GM19324 (cell line): ENCODE measurements around the gene RAD21L1.

Experiments used
- ATAC-seq: cut with Tn5 transposase; IDR thresholded peaks from one replicate; pipeline ENCODE4 v1.9.1; 2021; ENCODE audit warnings: mild to moderate bottlenecking, moderate library complexity; ENCODE audit not compliant: unreplicated experiment, low FRiP score

RAD21L1 gene

GRCh38 chr20:1267809-1268374 is 42.0 kb downstream of the RAD21L1 start:
- ATAC-seq, result no peak

DNA sequence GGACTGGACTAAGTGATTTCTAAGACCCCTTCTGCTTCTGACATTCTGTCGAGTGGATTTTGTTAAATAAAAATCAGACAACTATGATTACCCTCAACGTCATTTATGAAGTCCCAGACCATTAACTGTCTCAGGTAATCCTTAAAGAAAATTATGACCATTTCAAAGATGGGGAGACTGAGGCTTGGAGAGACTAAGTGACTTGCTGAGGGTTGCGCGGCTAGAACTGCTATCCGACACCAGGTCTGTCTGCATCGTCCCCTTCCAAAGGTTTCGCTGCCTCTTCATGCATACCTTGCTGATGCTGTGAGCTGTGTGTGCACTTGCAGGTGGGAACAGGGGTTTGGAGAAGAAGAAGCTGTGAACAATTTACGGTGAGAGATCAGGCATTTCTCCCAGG is 43.4 kb downstream of the RAD21L1 start:
- ATAC-seq, result no peak

GRCh38 chr20:1269850-1270249 is 44.0 kb downstream of the RAD21L1 start:
- no peak for ATAC-seq

DNA sequence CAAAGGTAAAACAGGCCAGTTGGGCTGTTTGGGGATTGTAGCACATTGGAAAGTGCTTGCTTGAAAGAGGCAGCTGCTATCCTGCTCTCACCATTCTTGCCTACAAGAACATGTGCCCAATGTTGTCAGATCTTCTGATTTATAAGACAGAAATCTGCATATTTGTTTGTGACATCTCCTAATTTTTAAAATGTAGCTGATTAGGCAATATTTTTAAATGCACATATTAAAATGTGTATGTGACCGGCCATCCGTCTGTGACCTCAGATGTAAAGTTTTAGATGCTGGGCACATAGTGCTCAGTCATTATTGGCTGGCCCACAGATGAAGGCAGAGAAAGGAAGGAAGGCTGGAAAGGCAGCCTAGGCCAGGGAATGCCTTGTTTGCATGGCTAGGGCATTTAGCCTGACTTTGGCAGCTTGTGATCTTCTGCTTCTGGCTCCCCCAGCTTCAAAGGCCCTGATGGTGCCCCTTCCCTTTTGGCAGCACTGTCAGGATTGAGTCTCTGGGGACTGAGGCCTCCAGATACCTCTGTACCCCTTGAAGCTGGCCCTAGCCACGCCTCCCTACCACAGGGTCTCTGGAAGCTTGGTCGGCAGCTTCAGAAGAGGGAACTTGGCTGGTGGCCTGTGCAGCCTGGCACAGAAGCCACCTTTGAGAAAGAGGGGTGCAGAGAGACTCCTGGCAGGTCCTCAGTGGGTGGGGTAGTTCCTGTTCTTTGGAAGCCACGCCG is 46.7 kb downstream of the RAD21L1 start:
- ATAC-seq, result no peak

DNA sequence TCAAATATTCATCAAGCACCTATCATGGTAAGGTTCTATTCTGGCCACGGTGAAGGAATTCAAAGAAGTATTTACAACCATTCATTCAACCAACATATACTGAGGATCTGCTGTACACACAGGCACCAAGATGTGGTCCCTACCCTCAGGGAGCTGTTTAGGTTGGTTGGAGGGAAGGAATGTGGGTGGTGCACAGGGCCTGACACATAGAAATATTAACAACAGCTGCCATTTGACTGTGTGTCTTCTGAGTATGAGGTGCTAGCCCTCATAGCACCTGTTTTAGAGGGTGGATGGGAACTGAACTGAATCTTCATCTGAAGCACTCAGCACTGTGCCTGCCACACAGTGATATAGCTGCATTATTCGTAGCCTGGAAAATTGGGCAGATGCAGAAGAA is 47.5 kb downstream of the RAD21L1 start:
- no peak for ATAC-seq

DNA sequence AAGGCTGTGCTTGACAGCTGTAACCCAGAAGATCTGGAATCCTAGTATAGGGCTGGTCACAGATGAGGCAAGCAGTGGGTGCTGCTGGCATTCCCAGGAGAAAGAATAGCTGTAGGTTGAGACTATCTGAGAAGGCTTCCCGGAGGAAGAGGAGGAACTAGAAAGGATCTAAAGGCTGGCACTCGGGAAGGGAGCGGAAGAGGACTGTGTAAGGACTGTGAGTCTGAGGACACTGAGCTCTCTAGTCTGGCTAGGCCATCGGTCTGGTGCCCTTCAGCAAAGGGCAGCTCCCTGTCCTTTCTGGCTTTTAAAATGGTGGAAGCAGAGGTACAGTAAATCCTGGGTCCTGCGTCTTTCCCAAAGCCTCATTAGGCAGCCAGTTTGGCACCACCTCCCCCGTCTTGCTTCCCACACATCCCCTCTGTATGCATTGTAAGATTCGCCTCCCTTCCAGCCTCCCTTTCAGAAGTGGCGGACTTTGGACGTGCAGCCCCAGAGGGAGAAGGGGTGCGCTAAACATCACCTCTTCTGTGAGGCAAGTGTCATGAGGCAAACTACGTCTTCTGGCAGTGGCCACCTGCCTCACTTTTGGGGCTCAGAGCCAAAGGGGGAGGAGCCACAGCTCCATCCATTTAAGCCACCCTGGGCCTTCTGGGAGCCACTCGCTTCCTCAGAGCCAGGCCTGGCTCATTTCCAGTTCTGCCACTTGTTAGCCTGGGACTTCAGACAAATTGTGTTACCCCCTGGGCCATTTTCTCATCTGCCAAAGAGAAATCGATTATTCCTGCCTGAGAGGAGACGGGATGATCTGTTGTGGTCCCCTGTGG is 48.9 kb downstream of the RAD21L1 start:
- ATAC-seq, result no peak

DNA sequence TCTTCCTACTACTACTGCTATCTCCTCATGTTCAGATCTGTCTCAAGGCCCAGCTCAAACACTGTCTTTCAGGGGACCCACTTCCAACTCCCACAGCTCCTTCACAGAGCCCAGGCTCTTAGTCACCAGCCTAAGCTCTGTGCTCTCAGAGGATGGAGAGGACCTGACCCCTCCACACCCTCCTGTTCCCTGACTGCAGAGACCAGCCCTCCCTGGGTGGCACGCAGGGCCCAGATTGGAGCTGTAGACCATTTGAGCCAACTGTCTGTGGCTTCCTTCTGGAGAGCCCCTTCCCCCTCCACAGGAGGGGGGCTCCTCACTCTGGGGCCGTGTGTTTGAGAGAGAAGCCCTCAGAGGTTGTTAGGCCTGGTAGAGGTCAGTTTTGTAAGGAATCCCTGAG is 50.1 kb downstream of the RAD21L1 start:
- no peak for ATAC-seq

GRCh38 chr20:1277529-1278322 is 51.9 kb downstream of the RAD21L1 start:
- ATAC-seq, result no peak

GRCh38 chr20:1278993-1279392 is 53.1 kb downstream of the RAD21L1 start:
- ATAC-seq, result no peak

DNA sequence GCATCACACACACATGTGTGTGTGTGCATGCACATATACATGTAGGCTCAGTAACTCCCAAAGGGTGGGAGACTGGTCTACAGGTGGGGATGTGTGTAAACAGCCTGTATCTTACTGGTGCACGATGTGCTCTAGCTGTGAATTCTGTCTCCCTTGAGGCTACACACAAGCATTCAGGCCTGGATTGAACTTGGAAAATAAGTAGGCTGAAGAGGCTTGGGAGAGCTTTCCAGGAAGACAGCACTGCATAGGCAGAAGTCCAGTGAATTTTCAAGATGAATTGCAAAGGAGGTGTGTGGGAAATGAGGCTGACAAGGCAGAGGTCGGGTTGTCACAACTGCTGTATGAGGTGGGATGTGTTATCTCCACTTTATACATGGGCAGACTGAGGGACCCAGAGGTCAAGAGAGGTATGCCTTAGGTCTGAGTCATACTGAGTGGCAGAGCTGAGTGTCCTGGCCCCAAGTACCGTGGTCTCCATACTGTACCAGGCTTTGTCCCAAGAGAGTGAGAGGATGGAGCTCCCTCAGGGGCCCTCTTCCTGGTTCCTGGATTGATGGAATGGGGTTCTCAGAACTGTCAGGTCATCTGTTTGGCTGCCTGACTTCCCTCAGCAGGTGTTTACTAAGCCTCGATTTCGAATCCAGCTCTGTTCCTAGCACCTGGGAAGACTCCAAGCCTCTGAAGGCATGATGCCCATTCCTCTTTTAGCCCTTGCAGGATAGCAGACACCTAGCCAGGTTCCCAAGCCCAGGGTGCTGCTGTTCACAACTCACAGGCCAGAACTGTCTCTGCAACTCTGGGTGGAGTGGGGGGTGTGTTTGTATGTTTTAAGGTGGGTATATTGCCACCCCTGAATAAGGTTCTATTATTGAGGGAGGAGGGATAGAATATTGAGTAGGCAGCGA is 54.6 kb downstream of the RAD21L1 start:
- no peak for ATAC-seq

DNA sequence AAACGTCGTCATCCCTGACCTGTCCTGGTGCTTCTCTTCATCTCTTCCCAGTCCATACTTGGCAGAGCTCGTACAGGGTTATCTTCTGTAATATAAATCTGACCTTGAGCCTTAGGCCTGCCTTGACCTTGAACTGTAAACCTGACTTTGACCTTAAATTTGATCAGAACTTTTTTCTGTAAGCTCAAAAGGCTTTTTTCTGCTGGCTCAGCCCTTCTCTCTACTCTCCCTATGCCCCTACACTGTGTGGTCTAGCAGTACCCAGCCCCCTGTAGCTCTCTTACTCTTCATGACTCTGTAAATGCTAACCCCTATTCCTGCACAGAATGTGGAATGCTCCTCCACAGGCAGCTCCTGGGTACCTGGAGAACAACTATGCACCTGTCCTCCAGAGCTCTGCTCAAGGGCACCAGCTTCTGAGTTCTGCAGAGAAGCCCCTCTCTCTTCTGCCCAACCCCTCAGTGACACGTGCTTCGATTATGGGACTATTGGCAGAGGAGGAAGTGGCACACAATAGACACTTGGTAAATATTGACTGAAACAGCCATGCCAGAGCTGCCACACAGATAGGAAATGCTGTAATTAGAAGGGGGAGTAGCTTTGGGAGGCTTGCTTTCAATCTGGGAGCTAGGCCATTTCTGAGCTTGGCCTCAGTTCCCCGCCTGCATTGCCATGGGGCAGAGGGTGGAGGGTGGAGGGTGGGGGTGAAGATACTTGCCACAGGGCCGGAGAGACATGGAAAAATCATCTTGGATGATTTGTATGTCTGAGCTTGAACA is 55.6 kb downstream of the RAD21L1 start:
- ATAC-seq, result no peak

- ATAC-seq, result no peak
These were observed 57.1 kb downstream of the RAD21L1 start for GRCh38 chr20:1282966-1283365.

DNA sequence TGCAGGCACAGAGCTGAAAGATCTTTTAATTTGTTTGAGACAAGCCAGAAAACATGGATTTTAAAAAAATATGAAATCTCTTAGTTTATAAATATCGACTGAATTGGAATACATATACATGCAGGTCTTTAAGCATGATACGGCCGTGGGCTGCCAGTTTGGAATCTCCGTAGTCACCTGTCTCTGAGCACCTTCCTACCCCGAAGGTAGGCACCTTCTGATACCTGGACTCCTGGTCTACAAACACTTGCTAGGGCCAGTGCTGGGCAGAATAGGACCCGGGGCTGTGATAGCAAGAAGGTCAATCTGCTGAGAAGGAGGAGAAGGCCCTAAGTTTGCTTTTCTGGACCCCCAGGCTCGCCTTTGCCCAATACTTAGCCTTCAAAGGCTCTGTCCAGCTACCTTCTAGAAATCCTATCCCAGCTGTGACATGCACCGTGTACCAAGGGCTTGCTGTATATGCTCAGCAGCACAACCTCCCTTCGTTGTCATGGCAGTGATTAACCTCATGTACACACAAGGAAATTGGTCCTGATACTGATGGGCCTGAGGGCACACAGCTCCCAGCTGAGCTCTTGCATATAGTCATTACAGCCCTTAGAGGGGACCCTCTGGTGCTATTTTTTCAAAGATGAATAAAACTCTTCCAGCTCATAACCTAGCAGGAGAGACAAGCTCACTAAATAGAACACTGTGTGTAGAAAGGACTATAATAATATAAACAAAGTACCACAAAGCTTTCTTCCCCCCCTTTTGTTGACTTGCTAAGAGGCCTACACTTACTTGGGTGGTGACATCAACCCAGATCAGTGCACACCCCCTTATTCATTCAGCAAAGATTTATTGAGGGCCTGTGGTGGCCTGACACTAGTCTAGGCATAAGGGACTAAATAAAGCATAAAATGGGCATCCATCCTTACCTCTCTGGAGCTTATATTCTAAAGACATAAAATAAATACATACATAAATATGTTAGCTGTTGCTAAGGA is 58.0 kb downstream of the RAD21L1 start:
- ATAC-seq, result no peak

GRCh38 chr20:1286267-1287024 is 60.6 kb downstream of the RAD21L1 start:
- no peak for ATAC-seq

DNA sequence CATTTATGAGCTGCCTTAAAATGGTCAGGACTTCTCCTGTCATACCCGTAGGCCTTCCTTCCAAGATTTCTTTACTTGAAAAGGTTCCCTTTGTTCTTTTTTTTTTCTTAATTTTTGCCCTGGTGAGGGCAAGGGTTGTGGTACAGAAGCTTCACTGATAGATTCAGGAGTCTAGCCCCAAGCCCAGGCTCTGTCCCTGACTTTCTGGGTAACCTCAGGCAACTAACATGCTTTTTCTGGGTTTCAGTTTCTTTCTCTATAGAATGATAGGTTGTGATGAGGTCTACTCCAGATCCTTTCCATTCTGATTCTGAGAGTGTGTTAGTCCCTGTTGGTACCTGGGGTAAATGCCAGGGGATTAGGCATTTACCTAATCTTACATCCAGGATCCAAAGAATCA is 61.5 kb downstream of the RAD21L1 start:
- no peak for ATAC-seq

DNA sequence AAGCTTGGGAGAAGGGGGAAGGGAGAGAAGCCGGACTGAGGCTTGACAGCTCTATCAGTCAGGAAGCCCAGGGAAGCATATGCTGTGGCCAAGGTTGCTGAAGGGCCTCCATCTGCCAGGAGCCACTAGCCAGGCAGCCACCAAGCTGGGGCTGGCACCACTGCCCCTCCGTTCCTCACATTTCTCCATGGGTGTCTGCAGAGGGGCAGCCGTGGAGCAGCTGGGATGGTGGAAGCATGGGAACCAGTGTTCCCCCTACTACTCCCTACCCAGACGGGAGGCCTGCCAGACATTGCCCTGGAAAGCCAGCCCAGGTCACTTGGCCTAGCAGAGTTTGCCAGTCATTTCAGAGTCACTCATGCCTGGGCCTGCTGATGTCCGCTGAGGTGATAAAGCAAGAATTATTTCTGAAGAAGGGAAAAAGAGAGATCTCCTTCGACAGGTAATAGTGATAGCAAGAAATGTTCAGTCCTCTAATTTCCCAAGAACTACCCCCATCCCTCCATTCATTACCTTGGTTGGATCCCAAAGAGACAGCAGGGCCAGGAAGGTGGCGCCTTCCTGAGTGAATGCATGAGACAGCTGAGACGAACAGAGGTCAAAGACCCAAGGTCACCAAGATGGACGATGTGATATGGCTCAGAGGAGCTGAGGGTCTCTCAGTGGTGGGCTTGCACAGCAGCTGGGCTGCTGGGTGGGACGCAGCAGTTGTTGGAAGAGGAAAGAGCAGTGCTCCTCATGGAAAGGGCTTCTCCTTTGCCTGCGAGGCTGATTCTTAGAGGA is 62.1 kb downstream of the RAD21L1 start:
- no peak for ATAC-seq
